SU-DHL-6 (cell line): ENCODE measurements around the gene INKA2.

Experiments
- EZH2phosphoT487 ChIP-seq: fragments of 200-600 bp; sonication (generic), shearing (Covaris generic); conservative IDR thresholded peaks from 2 replicates; pipeline ENCODE4 v1.6.1; 2018; ENCODE audit warnings: mild to moderate bottlenecking, antibody characterized with exemption, low read length, moderate library complexity, mixed read lengths
- TF ChIP-seq, protein P1 (sequence below): fragments of 200-600 bp; sonication (generic); IDR thresholded peaks from one replicate; pipeline ENCODE4 v1.5.1; 2017; ENCODE audit warnings: antibody characterized with exemption, mild to moderate bottlenecking, low read length, moderate library complexity; ENCODE audit not compliant: insufficient read depth, poor library complexity, severe bottlenecking

DNA sequence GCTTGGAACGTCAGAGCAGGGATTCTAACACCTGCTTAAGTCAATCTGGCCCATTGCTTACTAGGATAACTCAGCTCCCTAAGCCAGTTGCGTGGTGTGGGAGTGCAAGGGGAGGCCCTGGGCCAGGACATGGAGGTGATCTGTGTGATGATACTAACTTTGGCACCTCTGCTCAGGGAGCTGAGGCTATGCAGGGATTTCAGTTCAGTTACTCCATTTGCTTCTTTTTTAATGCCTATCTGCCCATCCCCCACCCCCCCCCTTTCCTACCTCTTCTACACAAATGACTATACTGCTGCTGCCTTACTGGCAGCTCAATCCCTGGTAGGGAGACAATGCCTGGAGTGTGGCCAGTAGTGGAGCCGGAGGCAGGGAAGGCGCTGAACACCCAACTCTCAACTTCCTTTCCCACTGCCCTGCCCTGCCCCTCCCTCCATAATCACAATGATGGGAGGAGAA lies 19.5 kb downstream of the INKA2 start:
- TF ChIP-seq, protein P1, sequence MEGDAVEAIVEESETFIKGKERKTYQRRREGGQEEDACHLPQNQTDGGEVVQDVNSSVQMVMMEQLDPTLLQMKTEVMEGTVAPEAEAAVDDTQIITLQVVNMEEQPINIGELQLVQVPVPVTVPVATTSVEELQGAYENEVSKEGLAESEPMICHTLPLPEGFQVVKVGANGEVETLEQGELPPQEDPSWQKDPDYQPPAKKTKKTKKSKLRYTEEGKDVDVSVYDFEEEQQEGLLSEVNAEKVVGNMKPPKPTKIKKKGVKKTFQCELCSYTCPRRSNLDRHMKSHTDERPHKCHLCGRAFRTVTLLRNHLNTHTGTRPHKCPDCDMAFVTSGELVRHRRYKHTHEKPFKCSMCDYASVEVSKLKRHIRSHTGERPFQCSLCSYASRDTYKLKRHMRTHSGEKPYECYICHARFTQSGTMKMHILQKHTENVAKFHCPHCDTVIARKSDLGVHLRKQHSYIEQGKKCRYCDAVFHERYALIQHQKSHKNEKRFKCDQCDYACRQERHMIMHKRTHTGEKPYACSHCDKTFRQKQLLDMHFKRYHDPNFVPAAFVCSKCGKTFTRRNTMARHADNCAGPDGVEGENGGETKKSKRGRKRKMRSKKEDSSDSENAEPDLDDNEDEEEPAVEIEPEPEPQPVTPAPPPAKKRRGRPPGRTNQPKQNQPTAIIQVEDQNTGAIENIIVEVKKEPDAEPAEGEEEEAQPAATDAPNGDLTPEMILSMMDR: no peak
- TF ChIP-seq EZH2phosphoT487: no peak
